Astrocyte of the cerebellum (primary cell): Measurements from ENCODE around the gene CBX7.

ENCODE experiments used
- DNase-seq: peaks from one replicate; pipeline ENCODE4 v3.0.0-alpha.2; 2011; ENCODE audit warnings: low read depth
- H3K4me3 ChIP-seq: 2 replicates; pipeline ENCODE4 v1.5.1; 2011; ENCODE audit warnings: mild to moderate bottlenecking, low read depth, low read length, moderate library complexity
- in situ Hi-C: cut with HindIII; loops from 2 replicates; pipeline ENCODE4 v1.10.0; 2017; ENCODE audit warnings: low sequenced_read_pairs
- TF ChIP-seq, protein P1 (sequence below): IDR thresholded peaks from 2 replicates; pipeline ENCODE4 v1.5.1; 2012; ENCODE audit warnings: low read length, low read depth, moderate library complexity, mild to moderate bottlenecking; ENCODE audit errors: missing control alignments

CBX7 gene

DNA sequence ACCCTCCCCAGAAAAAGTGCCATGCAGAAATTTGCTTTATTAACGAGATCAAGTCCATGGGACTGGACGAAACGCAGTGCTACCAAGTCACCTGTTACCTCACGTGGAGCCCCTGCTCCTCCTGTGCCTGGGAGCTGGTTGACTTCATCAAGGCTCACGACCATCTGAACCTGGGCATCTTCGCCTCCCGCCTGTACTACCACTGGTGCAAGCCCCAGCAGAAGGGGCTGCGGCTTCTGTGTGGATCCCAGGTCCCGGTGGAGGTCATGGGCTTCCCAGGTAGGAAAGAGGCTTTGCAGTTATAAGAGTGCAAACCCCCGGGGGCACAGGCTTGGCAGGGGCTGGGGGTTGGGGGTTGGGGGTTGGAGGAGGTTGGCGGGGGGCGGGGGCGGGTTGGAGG is 51.3 kb downstream of the CBX7 start:
- no peak overlapping the region for H3K4me3 ChIP-seq
- TF ChIP-seq, protein P1, sequence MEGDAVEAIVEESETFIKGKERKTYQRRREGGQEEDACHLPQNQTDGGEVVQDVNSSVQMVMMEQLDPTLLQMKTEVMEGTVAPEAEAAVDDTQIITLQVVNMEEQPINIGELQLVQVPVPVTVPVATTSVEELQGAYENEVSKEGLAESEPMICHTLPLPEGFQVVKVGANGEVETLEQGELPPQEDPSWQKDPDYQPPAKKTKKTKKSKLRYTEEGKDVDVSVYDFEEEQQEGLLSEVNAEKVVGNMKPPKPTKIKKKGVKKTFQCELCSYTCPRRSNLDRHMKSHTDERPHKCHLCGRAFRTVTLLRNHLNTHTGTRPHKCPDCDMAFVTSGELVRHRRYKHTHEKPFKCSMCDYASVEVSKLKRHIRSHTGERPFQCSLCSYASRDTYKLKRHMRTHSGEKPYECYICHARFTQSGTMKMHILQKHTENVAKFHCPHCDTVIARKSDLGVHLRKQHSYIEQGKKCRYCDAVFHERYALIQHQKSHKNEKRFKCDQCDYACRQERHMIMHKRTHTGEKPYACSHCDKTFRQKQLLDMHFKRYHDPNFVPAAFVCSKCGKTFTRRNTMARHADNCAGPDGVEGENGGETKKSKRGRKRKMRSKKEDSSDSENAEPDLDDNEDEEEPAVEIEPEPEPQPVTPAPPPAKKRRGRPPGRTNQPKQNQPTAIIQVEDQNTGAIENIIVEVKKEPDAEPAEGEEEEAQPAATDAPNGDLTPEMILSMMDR = no peak
- in situ Hi-C loops = no loop called here
- no peak for DNase-seq

DNA sequence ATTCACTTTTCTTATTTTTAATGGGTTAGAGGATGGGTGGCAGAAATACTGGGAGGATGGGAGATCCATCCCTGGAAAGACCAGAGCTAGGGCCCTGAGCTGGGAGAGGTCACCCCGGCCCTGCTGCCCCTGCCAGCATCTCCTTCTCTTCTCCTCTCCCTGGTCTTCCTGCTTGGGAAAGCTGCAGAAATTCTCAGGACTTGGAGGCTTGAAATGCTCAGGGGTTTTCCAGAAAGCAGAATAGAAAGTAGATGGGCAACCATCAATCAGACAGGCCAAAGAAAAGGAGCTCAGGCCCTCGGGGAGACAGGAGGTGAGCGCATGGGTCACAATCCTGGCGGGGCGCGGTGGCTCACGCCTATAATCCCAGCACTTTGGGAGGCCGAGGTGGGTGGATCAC is 53.9 kb downstream of the CBX7 start:
- H3K4me3 ChIP-seq = no peak overlapping the region
- TF ChIP-seq, protein P1 = no peak
- in situ Hi-C loops = no loop called here
- DNase-seq = no peak

DNA sequence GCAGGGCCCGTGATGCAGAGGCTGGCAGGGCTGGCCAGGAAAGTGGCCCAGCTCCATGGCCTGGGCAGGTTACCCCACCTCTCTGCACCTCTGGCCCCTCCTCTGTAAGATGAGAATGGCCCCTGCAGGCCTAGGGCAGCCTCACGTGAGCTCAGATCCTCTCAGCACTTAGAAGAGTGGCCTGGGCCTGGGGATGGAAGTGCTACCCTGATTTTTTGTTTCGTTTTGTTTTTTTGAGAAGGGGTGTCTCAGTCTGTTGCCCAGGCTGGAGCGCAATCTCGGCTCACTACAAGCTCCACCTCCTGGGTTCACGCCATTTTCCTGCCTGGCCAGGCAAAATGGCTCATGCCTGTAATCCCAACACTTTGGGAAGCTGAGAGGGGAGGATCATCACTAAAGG is 54.5 kb downstream of the CBX7 start:
- in situ Hi-C loops = no loop called here
- TF ChIP-seq, protein P1 = no peak
- H3K4me3 ChIP-seq = no peak overlapping the region
- no peak for DNase-seq

DNA sequence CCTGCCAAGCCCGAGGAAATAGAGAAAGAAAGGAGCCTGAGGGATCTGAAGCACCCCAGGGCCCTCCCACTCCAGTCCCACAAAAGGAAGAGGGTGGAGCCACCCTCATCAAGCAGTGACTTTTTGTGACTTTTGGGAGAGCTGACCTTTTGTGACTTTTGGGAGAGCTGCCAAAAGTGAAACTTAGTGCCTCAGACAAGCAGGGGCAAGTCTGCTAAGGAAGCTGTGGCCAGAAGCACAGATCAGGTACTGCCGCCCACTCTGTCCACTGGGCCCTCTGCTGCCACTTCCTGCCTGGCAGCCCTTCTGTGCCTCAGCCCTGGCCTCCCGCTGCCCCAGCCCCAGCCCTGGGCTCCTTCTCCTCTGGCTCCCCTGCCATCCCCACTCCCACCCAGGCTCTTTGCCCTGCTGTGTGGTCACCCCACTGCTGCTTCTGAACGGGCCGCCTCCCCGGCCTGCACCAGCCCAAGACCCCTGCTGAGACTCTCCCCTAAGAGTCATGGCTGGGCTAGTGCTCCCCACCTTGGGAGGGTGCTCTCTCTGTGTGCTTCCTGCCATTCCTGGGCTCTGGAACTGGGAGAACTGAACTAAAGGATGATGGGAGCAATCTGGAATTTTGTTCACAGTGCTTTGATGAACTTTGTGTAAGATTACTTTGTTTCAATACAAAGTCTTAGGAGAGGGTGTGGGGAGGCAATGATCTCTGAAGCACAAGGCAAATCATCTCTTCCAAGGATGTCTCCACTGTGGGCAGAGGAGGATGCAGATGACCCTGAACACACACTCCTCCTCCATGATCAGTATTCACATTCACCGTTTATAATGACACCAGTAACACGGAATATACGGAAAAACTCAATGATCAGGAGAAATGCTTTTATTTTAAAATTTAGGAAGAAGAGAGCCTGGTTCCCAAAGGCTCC is 55.1 kb downstream of the CBX7 start, which contains the start of gene APOBEC3H:
TSS of gene APOBEC3H (plus strand) at position 147 of the 923 bp plus-strand sequence. CDS start 3,035 bp downstream, outside the sequence.
- no peak for DNase-seq

DNA sequence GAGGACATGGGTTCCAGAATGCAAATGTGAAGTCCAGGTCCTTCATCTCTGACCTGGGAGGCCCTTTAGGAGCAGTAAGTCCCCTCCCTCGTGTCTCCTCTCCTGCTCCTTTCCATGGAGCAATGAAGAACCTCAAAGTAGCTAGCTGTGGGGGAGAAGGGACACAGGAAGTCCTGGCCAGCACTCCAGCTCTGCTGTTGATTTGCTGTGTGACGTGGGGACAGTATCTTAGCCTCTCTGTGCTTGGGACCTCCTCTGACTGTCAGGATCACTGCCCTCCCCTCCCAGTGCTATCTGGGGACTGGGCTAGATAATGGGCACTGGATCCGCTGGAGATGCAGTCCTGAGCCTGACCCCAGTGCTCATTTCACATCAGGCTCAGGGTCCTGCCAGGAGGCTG is 56.5 kb downstream of the CBX7 start:
- TF ChIP-seq, protein P1 = no peak
- in situ Hi-C loops = no loop called here
- no peak overlapping the region for H3K4me3 ChIP-seq
- no peak for DNase-seq

More for the DNA sequence above, 55.1 kb downstream of the CBX7 start, which contains the start of gene APOBEC3H:
- no peak within 1 kb of the TSS for H3K4me3 ChIP-seq
- in situ Hi-C loops = no loop called here
- TF ChIP-seq, protein P1 = no peak

DNA sequence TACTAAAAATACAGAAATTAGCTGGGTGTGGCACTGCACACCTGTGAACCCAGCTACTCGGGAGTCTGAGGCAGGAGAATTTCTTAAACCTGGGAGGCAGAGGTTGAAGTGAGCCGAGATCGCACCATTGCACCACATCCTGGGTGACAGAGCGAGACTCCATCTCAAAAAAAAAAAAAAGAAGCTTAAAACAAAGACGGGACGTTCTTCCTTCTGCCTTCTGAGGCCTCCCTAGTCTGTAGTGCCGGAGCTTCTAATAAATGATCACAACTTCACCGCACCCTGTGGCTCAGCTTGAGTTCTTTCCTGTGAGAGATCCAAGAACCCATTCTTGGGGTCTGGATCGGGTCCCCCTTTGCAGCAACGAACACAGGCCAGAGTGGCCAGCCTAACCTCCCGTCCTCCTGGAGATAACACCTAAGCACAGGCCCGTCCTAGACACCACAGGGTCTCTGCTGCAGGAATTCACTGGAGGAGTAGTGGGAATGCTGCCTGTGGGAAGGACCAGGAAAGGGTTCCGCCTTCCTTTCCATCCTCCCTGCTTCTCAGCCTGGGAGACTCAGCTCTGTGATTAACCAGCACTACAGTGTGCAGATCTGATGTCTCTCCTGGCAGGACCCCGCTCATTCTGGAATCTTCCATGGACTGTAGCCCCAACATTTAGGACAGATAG is 57.6 kb downstream of the CBX7 start:
- no peak overlapping the region for H3K4me3 ChIP-seq
- no peak for DNase-seq
- TF ChIP-seq, protein P1 = no peak
- in situ Hi-C loops = no loop called here
